ENCODE results near the gene MROH9.
"Not testable (repeated sequence)": the region's sequence is repeated elsewhere in the genome, so short reads cannot be mapped to it uniquely, and the experiment has no call there.

MROH9 gene

GRCh38 chr1:170927955-170928840 lies 7.1 kb upstream of the MROH9 start:
- Histone ChIP-seq H3K27me3 (ENCODE audit: control insufficient read depth, insufficient read depth, low read length) (no peaks in the 10 kb centered on the region), H3K9me3 (ENCODE audit: control insufficient read depth, low read depth, low read length) (no peaks in the 10 kb centered on the region), H3K4me3 (ENCODE audit: low read length) (no peak overlapping the region), H3K27ac (ENCODE audit: low read length) (no peak overlapping the region), H3K36me3 (ENCODE audit: control insufficient read depth, low read depth, low read length) (no peaks in the 10 kb centered on the region), H3K4me1 (ENCODE audit: control insufficient read depth, low read depth, low read length) (peaks cover 2% of the 10 kb centered on the region), H3K9ac (ENCODE audit: low read length) (no peak overlapping the region)

- H3K4me3 ChIP-seq (ENCODE audit: low read length) = no peak overlapping the region
- peaks cover 2% of the 10 kb centered on the region for H3K4me1 ChIP-seq (ENCODE audit: control insufficient read depth, low read depth, low read length)
- H3K27ac ChIP-seq (ENCODE audit: low read length) = no peak overlapping the region
- no peaks in the 10 kb centered on the region for H3K9me3 ChIP-seq (ENCODE audit: control insufficient read depth, low read depth, low read length)
- no peaks in the 10 kb centered on the region for H3K27me3 ChIP-seq (ENCODE audit: control insufficient read depth, insufficient read depth, low read length)
- no peak overlapping the region for H3K9ac ChIP-seq (ENCODE audit: low read length)
- no peaks in the 10 kb centered on the region for H3K36me3 ChIP-seq (ENCODE audit: control insufficient read depth, low read depth, low read length)
Observed at GRCh38 chr1:170929412-170929834, 5.9 kb upstream of the MROH9 start.

GRCh38 chr1:170929835-170930554 lies 5.3 kb upstream of the MROH9 start:
- Histone ChIP-seq H3K4me1 (ENCODE audit: control insufficient read depth, low read depth, low read length) (peaks cover 2% of the 10 kb centered on the region), H3K27ac (ENCODE audit: low read length) (no peak overlapping the region), H3K9ac (ENCODE audit: low read length) (no peak overlapping the region), H3K36me3 (ENCODE audit: control insufficient read depth, low read depth, low read length) (no peaks in the 10 kb centered on the region), H3K4me3 (ENCODE audit: low read length) (no peak overlapping the region), H3K9me3 (ENCODE audit: control insufficient read depth, low read depth, low read length) (no peaks in the 10 kb centered on the region), H3K27me3 (ENCODE audit: control insufficient read depth, insufficient read depth, low read length) (no peaks in the 10 kb centered on the region)

- Histone ChIP-seq H3K36me3 (ENCODE audit: control insufficient read depth, low read depth, low read length) (no peaks in the 10 kb centered on the region), H3K4me3 (ENCODE audit: low read length) (no peak overlapping the region)
Observed at GRCh38 chr1:170931650-170932049, 3.7 kb upstream of the MROH9 start.

GRCh38 chr1:170932236-170932635 lies 3.1 kb upstream of the MROH9 start:
- Histone ChIP-seq H3K36me3 (ENCODE audit: control insufficient read depth, low read depth, low read length) (no peaks in the 10 kb centered on the region), H3K9ac (ENCODE audit: low read length) (no peak overlapping the region), H3K27ac (ENCODE audit: low read length) (no peak overlapping the region)

More at GRCh38 chr1:170931650-170932049, 3.7 kb upstream of the MROH9 start:
- H3K27ac ChIP-seq (ENCODE audit: low read length) = no peak overlapping the region
- H3K9me3 ChIP-seq (ENCODE audit: control insufficient read depth, low read depth, low read length) = no peaks in the 10 kb centered on the region
- H3K9ac ChIP-seq (ENCODE audit: low read length) = no peak overlapping the region
- no peaks in the 10 kb centered on the region for H3K27me3 ChIP-seq (ENCODE audit: control insufficient read depth, insufficient read depth, low read length)
- H3K4me1 ChIP-seq (ENCODE audit: control insufficient read depth, low read depth, low read length) = peaks cover 2% of the 10 kb centered on the region

GRCh38 chr1:170938281-170938680 lies 2.9 kb downstream of the MROH9 start:
- Histone ChIP-seq H3K9me3 (ENCODE audit: control insufficient read depth, low read depth, low read length) (no peaks in the 10 kb centered on the region), H3K9ac (ENCODE audit: low read length) (no peak overlapping the region), H3K4me1 (ENCODE audit: control insufficient read depth, low read depth, low read length) (no peaks in the 10 kb centered on the region), H3K36me3 (ENCODE audit: control insufficient read depth, low read depth, low read length) (no peaks in the 10 kb centered on the region), H3K27me3 (ENCODE audit: control insufficient read depth, insufficient read depth, low read length) (no peaks in the 10 kb centered on the region), H3K27ac (ENCODE audit: low read length) (no peak overlapping the region), H3K4me3 (ENCODE audit: low read length) (no peak overlapping the region)

More at GRCh38 chr1:170932236-170932635, 3.1 kb upstream of the MROH9 start:
- Histone ChIP-seq H3K4me3 (ENCODE audit: low read length) (no peak overlapping the region), H3K9me3 (ENCODE audit: control insufficient read depth, low read depth, low read length) (no peaks in the 10 kb centered on the region), H3K4me1 (ENCODE audit: control insufficient read depth, low read depth, low read length) (peaks cover 2% of the 10 kb centered on the region), H3K27me3 (ENCODE audit: control insufficient read depth, insufficient read depth, low read length) (no peaks in the 10 kb centered on the region)

- H3K27ac ChIP-seq (ENCODE audit: low read length) = no peak overlapping the region
- H3K36me3 ChIP-seq (ENCODE audit: control insufficient read depth, low read depth, low read length) = no peaks in the 10 kb centered on the region
- no peak overlapping the region for H3K9ac ChIP-seq (ENCODE audit: low read length)
- H3K4me1 ChIP-seq (ENCODE audit: control insufficient read depth, low read depth, low read length) = no peaks in the 10 kb centered on the region
- no peaks in the 10 kb centered on the region for H3K9me3 ChIP-seq (ENCODE audit: control insufficient read depth, low read depth, low read length)
- no peaks in the 10 kb centered on the region for H3K27me3 ChIP-seq (ENCODE audit: control insufficient read depth, insufficient read depth, low read length)
- H3K4me3 ChIP-seq (ENCODE audit: low read length) = no peak overlapping the region
Observed at GRCh38 chr1:170939476-170939875, 4.1 kb downstream of the MROH9 start.

GRCh38 chr1:170951744-170952143 lies 16.4 kb downstream of the MROH9 start:
- not testable (repeated sequence) for H3K9me3 ChIP-seq (ENCODE audit: control insufficient read depth, low read depth, low read length); H3K36me3 ChIP-seq (ENCODE audit: control insufficient read depth, low read depth, low read length); H3K9ac ChIP-seq (ENCODE audit: low read length); H3K4me1 ChIP-seq (ENCODE audit: control insufficient read depth, low read depth, low read length); H3K27me3 ChIP-seq (ENCODE audit: control insufficient read depth, insufficient read depth, low read length); H3K27ac ChIP-seq (ENCODE audit: low read length); H3K4me3 ChIP-seq (ENCODE audit: low read length)

GRCh38 chr1:170959385-170959784 lies 24.1 kb downstream of the MROH9 start:
- Histone ChIP-seq H3K27me3 (ENCODE audit: control insufficient read depth, insufficient read depth, low read length) (no peaks in the 10 kb centered on the region), H3K36me3 (ENCODE audit: control insufficient read depth, low read depth, low read length) (no peaks in the 10 kb centered on the region), H3K9ac (ENCODE audit: low read length) (no peak overlapping the region), H3K4me1 (ENCODE audit: control insufficient read depth, low read depth, low read length) (no peaks in the 10 kb centered on the region), H3K27ac (ENCODE audit: low read length) (no peak overlapping the region), H3K4me3 (ENCODE audit: low read length) (no peak overlapping the region), H3K9me3 (ENCODE audit: control insufficient read depth, low read depth, low read length) (no peaks in the 10 kb centered on the region)

- Histone ChIP-seq H3K36me3 (ENCODE audit: control insufficient read depth, low read depth, low read length) (no peaks in the 10 kb centered on the region), H3K4me3 (ENCODE audit: low read length) (no peak overlapping the region), H3K4me1 (ENCODE audit: control insufficient read depth, low read depth, low read length) (no peaks in the 10 kb centered on the region), H3K9ac (ENCODE audit: low read length) (no peak overlapping the region), H3K27me3 (ENCODE audit: control insufficient read depth, insufficient read depth, low read length) (no peaks in the 10 kb centered on the region), H3K9me3 (ENCODE audit: control insufficient read depth, low read depth, low read length) (no peaks in the 10 kb centered on the region), H3K27ac (ENCODE audit: low read length) (no peak overlapping the region)
Observed at GRCh38 chr1:170964506-170964905, 29.2 kb downstream of the MROH9 start.

- no peaks in the 10 kb centered on the region for H3K36me3 ChIP-seq (ENCODE audit: control insufficient read depth, low read depth, low read length)
- no peak overlapping the region for H3K27ac ChIP-seq (ENCODE audit: low read length)
- no peaks in the 10 kb centered on the region for H3K27me3 ChIP-seq (ENCODE audit: control insufficient read depth, insufficient read depth, low read length)
- no peaks in the 10 kb centered on the region for H3K4me1 ChIP-seq (ENCODE audit: control insufficient read depth, low read depth, low read length)
- H3K4me3 ChIP-seq (ENCODE audit: low read length) = no peak overlapping the region
- no peaks in the 10 kb centered on the region for H3K9me3 ChIP-seq (ENCODE audit: control insufficient read depth, low read depth, low read length)
- no peak overlapping the region for H3K9ac ChIP-seq (ENCODE audit: low read length)
Observed at GRCh38 chr1:170967042-170967910, 31.9 kb downstream of the MROH9 start.
